ENCODE results near the gene IFITM1. TPM values are rescaled to one million over a fixed set of nuclear protein-coding genes. Genes with fewer than 3 reads are reported as not detected.
A peak's percentile ranks its signal among the peaks of the same experiment; 100 is the strongest.

The IFITM1 gene
- total and polyA plus RNA-seq, 2 of the 13 experiments (the other 11 are each of a cell fraction or from before 2014, with no cell fraction given) = 0.38 to 11.1 TPM

DNA sequence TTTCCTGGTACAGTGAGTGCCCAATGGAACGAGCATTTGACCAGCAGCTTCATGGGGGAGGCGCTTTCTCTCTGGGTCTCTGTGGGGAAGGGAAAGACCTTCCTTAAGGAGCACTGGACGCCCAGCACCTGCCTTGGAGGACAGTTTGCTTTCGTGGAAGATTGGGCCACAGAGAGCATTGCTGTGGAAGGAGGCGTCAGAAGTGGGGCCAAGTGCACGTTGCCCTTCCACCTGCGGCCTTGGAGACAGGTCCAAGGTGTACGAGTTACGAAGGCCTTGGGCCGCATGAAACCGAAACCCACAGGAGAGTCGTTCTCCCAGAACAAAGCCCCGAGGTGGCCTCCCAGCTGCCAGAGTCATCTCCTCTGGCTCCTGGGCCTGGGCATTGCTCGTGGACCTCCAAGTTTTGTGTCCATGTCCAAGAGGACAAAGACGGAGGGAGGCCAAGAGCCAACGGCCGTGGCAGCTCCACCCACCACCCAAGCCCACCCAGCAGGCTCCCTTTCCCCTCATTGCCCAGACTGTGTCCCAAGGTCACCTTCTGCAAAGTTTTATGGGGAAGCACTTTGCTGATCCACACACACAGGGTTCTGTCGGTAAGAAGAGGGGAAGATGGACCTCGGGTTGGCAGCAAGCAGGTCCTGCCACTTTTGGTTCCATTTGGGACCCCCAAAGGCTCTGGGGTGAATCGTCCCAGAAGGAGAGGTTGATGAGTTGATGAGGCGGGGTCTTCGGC, 41.5 kb upstream of the IFITM1 start:
- Histone ChIP-seq H2AFZ (ENCODE audit: low read length) (no peak overlapping the region), H3K27me3 (ENCODE audit: control insufficient read depth in 1 of 2, insufficient read depth in 2 of 2, low read length in 2 of 2) (peaks cover 0 to 29% of the 10 kb centered on the region in 2 experiments; a peak in 3 of 5 replicates), H3K27ac (ENCODE audit: extremely low read length, insufficient read depth, low read length) (no peak overlapping the region), H3K79me2 (ENCODE audit: insufficient read depth, low read length) (no peaks in the 10 kb centered on the region), H3K36me3 (replicated peaks in 1 of 2; ENCODE audit: control insufficient read depth in 1 of 2, insufficient read depth in 2 of 2, low read length in 2 of 2) (no peaks in the 10 kb centered on the region), H3K9ac (ENCODE audit: insufficient read depth, low read depth, low read length) (no peak overlapping the region), H3K4me3 (replicated peaks in 1 of 3; ENCODE audit: insufficient read depth in 1 of 3, low read depth in 2 of 3, low read length in 3 of 3) (no peak overlapping the region), H4K20me1 (ENCODE audit: insufficient read depth, low read length) (no peaks in the 10 kb centered on the region), H3K9me3 (ENCODE audit: low read length) (no peaks in the 10 kb centered on the region), H3K4me1 (ENCODE audit: insufficient read depth, low read length) (peaks cover 45% of the 10 kb centered on the region), H3K4me2 (ENCODE audit: low read depth, low read length) (peak overlapping the region; percentile 41; the same call in 1 of the 2 replicates)
- intact Hi-C loops (cut with micrococcal nuclease; ENCODE audit: unreplicated experiment) = no loop called here
- in situ Hi-C loops (cut with HindIII; ENCODE audit: extremely low pct_ligation_motif_present, low pct_unique_long_range_greater_than_20kb) = no loop called here
- ChIA-PET CTCF (ENCODE audit: low intra/inter-chr PET ratio, low total read pairs) (no interaction called here), POLR2A (no interaction called here)
- WGBS (ENCODE audit: low lambda C conversion rate) = 52% methylated on average over 18 of the region's 22 CpGs
- TF ChIP-seq ZNF687 (CRISPR knock-in tag; IDR thresholded peaks at IDR 0.05) = 0 out of 2 replicates have a peak, but pooled peaks have one; percentile 13
- TF ChIP-seq SRY (CRISPR knock-in tag; IDR thresholded peaks at IDR 0.05) = no peak
- DNase-seq (ENCODE audit: low spot score) = no peak
- no TSS peak for BruUV-seq (replicated peaks)
- FAIRE-seq = no peak
- no peak for ATAC-seq

GRCh38 chr11:272931-273198, 41.0 kb upstream of the IFITM1 start:
- H3K27me3 ChIP-seq (ENCODE audit: control insufficient read depth in 1 of 2, insufficient read depth in 2 of 2, low read length in 2 of 2) = peaks cover 0 to 31% of the 10 kb centered on the region in 2 experiments; a peak in 3 of 5 replicates
- no peaks in the 10 kb centered on the region for H4K20me1 ChIP-seq (ENCODE audit: insufficient read depth, low read length)
- ATAC-seq (no peak), FAIRE-seq (no peak), DNase-seq (ENCODE audit: low spot score) (no peak)
- no peak overlapping the region for H3K27ac ChIP-seq (ENCODE audit: extremely low read length, insufficient read depth, low read length)
- 77% methylated on average over 6 of the region's 6 CpGs for WGBS (ENCODE audit: low lambda C conversion rate)
- no peak for TF ChIP-seq ZNF839 (CRISPR knock-in tag; IDR thresholded peaks at IDR 0.05; ENCODE audit: borderline replicate concordance)
- TF ChIP-seq RBM39 (IDR thresholded peaks at IDR 0.05; ENCODE audit: low read depth, low read length, poor library complexity, severe bottlenecking) = no peak
- ChIA-PET CTCF (ENCODE audit: low intra/inter-chr PET ratio, low total read pairs) (no interaction called here), POLR2A (no interaction called here)
- H3K4me2 ChIP-seq (ENCODE audit: low read depth, low read length) = no peak overlapping the region
- no peaks in the 10 kb centered on the region for H3K79me2 ChIP-seq (ENCODE audit: insufficient read depth, low read length)
- intact Hi-C loops (cut with micrococcal nuclease; ENCODE audit: unreplicated experiment) = no loop called here
- H2AFZ ChIP-seq (ENCODE audit: low read length) = no peak overlapping the region
- no peaks in the 10 kb centered on the region for H3K36me3 ChIP-seq (replicated peaks in 1 of 2; ENCODE audit: control insufficient read depth in 1 of 2, insufficient read depth in 2 of 2, low read length in 2 of 2)
- peaks cover 41% of the 10 kb centered on the region for H3K4me1 ChIP-seq (ENCODE audit: insufficient read depth, low read length)
- H3K9me3 ChIP-seq (ENCODE audit: low read length) = no peaks in the 10 kb centered on the region
- in situ Hi-C loops (cut with HindIII; ENCODE audit: extremely low pct_ligation_motif_present, low pct_unique_long_range_greater_than_20kb) = no loop called here
- no peak overlapping the region for H3K9ac ChIP-seq (ENCODE audit: insufficient read depth, low read depth, low read length)
- H3K4me3 ChIP-seq (replicated peaks in 1 of 3; ENCODE audit: insufficient read depth in 1 of 3, low read depth in 2 of 3, low read length in 3 of 3) = no peak overlapping the region
- BruUV-seq (replicated peaks) = no TSS peak
